Muscle of leg (tissue), 11 donors: Measurements from ENCODE around the gene KIF25. TPM values are rescaled to one million over a fixed set of nuclear protein-coding genes. Genes with fewer than 3 reads are reported as not detected.

Source experiments
- DNase-seq: peaks from one replicate; pipeline ENCODE4 v3.0.0; 2013
- H3K27ac ChIP-seq: one replicate; pipeline ENCODE4 v1.5.1; 2013; ENCODE audit warnings: mild to moderate bottlenecking, low read length, control low read depth
- H3K27me3 ChIP-seq: one replicate; pipeline ENCODE4 v1.6.1; 2013; ENCODE audit warnings: low read length; ENCODE audit not compliant: control insufficient read depth, insufficient read depth
- H3K36me3 ChIP-seq: one replicate; pipeline ENCODE4 v1.6.1; 2013; ENCODE audit warnings: low read length; ENCODE audit not compliant: control insufficient read depth, insufficient read depth
- H3K4me1 ChIP-seq: one replicate; pipeline ENCODE4 v1.6.1; 2013; ENCODE audit warnings: low read length; ENCODE audit not compliant: control insufficient read depth, insufficient read depth
- H3K4me3 ChIP-seq: one replicate; pipeline ENCODE4 v1.5.1; 2013; ENCODE audit warnings: low read length, control low read depth
- H3K9me3 ChIP-seq: replicated peaks from 2 replicates; pipeline ENCODE4 v1.6.1; 2013; ENCODE audit warnings: low read depth, low read length; ENCODE audit not compliant: control insufficient read depth
- whole genome bisulfite sequencing: methylation state at CpG from one replicate; pipeline ENCODE4 v1.1.5; 2013; ENCODE audit warnings: missing lambda C conversion rate; ENCODE audit not compliant: insufficient coverage; 5-methylcytosine and 5-hydroxymethylcytosine counted together
- polyA plus RNA-seq, 8 donors: library from polyadenylated mRNA; unstranded; fragments of 120-200 nt; gene quantifications; one replicate each; pipeline versions ENCODE4 v1.2.1 to v1.2.3, GENCODE V29; 2013; ENCODE audit warnings: inconsistent platforms in 1 of 8, low replicate concordance in 1 of 8; ENCODE audit not compliant: insufficient read length in 8 of 8, insufficient read depth in 1 of 8
- total RNA-seq: library from RNA; stranded (reverse); fragments of 120-200 nt; gene quantifications from one replicate; pipeline ENCODE4 v1.2.4, GENCODE V29; 2013

The KIF25 gene
- total and polyA plus RNA-seq, 9 donors: 0.24 to 1.8 (median 0.69) TPM

DNA sequence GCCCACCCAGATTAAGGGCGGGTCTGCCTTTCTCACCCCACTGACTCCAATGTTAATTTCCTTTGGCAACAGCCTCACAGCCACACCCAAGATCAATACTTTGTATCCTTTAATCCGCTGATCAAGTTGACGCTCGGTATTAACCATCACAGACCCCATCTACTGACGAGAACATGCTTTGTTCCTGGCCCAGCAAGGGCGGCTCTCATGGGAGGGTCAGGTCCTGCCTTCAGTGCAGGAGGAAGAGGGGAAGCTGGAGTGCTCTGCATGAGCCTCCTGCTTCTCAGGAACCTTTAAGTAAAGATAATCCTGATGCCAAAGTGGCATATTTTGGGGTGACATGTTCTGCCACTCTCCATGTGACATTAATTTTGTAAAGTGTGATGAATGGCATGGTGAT, 8.3 kb downstream of the KIF25 start:
- Histone ChIP-seq H3K27me3 (no peaks in the 10 kb centered on the region), H3K9me3 (peaks cover 3% of the 10 kb centered on the region), H3K27ac (no peak overlapping the region), H3K4me3 (no peak overlapping the region), H3K4me1 (peaks cover 2% of the 10 kb centered on the region), H3K36me3 (no peaks in the 10 kb centered on the region)
- DNase-seq: no peak
- WGBS: 94% methylated on average over 1 of the region's 6 CpGs

DNA sequence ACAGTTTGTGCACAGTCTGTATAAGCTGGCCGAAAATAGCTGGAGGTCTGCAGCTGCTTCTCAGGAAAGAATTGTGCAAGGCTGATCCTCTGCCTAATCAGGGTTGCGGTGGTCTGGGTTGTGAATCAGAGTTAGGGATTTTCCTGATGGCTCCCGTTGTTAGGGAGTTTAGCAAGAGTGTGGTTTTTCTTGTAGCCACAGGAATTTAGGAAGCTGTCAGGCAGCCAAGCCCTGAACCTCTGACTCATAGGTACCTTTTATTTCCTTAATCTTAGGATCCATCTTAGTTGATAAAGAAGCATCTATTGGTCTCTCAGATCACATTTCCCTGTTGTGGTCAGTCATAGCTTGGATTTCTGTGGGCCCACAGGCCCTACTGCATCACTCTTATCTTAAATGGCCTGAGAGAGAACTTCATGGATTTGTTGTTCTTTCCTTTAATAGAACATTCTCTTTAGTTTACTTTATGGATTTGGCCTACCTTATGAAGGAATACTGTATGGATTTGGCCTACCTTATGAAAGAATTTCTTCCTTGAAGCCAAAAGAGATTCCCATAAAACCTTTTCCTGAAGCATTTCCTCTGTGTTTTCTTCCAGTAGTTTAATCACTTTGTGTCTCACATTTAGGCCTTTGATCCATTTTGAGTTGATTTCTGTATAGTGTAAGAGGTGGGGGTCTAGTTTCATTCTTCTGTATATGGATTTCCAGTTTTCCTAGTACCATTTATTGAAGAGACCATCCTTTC, 10.3 kb downstream of the KIF25 start:
- WGBS: 54% methylated on average over 3 of the region's 3 CpGs
- Histone ChIP-seq H3K9me3 (peaks cover 18% of the 10 kb centered on the region), H3K4me1 (peaks cover 2% of the 10 kb centered on the region), H3K4me3 (no peak overlapping the region), H3K27ac (no peak overlapping the region), H3K36me3 (no peaks in the 10 kb centered on the region), H3K27me3 (no peaks in the 10 kb centered on the region)
- DNase-seq: no peak

DNA sequence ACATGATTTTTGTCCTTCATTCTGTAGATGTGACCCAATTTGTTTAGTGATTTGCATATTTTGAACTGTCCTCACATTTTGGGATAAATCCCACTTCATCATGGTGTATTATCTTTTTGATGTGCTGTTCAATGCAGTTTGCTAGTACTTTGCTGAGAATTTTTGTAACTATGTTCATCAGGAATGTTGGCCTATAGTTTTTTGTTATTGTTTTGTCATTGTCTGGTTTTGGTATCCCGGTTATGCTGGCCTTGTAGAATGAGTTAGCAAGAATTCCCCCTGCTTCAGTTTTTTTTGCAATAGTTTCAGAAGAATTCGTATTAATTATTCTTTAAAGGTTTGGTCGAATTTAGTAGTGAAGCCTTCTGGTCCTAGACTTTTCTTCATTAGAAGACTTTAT, 11.9 kb downstream of the KIF25 start:
- Histone ChIP-seq H3K4me1 (peaks cover 2% of the 10 kb centered on the region), H3K27ac (no peak overlapping the region), H3K36me3 (no peaks in the 10 kb centered on the region), H3K4me3 (no peak overlapping the region), H3K9me3 (peaks cover 18% of the 10 kb centered on the region), H3K27me3 (no peaks in the 10 kb centered on the region)
- 80% methylated on average over 1 of the region's 3 CpGs for WGBS
- no peak for DNase-seq

DNA sequence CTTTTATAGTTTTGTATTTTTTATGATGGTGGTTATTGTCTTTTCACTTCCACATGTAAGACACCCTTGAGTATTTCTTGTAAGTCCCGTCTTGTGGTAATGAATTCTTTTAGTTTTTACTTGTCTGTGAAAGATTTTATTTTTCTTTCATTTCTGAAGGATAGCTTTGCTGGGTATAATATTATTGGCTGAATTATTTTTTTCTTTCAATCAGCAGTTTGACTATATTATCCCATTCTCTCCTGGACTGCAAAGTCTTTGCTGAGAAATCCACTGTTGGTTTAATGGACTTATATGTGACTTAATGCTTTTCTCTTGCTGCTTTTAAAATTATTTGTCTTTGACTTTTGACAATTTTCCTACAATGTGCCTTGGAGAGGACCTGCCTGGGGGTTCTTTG, 13.8 kb downstream of the KIF25 start:
- Histone ChIP-seq H3K27me3 (no peaks in the 10 kb centered on the region), H3K36me3 (no peaks in the 10 kb centered on the region)
- no CpG with 5 or more reads among the region's 1 CpG for WGBS

DNA sequence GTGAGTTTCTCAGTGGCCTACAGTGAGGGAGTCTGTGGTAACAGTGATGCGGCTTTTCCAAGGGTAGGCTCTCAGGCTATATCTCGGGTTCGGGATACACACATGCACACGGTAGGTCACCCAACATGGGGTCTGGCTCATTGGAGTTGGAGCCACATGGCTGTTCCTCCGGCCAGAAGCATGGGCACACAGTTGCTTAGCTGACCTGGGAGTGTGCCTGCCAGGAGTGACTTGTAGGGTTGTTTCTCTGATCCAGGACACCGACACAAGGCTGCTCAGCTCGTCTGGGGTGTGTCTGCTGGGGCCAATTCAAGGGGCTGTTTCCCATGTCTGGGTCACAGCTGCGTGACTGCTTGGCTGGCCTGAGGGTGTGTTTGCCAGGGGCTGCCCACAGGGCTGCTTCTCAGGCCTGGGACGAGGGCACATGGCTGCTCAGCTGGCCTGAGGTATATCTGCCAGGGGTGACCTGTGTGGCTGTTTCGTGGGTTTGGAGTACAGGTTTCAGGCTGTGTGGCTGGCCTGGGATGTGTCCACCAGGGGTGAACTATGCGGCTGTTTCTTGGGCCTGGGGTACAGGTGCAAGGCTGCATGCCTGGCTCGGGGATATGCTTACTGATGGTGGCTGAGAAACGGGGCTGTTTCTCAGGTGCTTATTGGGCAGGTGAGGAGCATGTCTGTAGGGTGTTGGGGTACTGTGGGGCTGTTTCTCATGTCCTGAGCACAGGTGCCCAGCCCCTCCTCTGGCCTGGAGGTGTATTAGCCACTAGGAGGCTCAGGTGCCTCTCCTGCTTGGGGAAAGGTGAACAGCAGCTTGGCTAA, 15.2 kb downstream of the KIF25 start:
- Histone ChIP-seq H3K27ac (no peak overlapping the region), H3K4me1 (peaks cover 17% of the 10 kb centered on the region), H3K4me3 (no peak overlapping the region), H3K9me3 (peaks cover 18% of the 10 kb centered on the region), H3K27me3 (no peaks in the 10 kb centered on the region), H3K36me3 (no peaks in the 10 kb centered on the region)
- WGBS: 83% methylated on average over 13 of the region's 13 CpGs
- no peak for DNase-seq

More for the DNA sequence above, 13.8 kb downstream of the KIF25 start:
- peaks cover 11% of the 10 kb centered on the region for H3K4me1 ChIP-seq
- H3K27ac ChIP-seq: no peak overlapping the region
- peaks cover 18% of the 10 kb centered on the region for H3K9me3 ChIP-seq
- H3K4me3 ChIP-seq: no peak overlapping the region
- no peak for DNase-seq

DNA sequence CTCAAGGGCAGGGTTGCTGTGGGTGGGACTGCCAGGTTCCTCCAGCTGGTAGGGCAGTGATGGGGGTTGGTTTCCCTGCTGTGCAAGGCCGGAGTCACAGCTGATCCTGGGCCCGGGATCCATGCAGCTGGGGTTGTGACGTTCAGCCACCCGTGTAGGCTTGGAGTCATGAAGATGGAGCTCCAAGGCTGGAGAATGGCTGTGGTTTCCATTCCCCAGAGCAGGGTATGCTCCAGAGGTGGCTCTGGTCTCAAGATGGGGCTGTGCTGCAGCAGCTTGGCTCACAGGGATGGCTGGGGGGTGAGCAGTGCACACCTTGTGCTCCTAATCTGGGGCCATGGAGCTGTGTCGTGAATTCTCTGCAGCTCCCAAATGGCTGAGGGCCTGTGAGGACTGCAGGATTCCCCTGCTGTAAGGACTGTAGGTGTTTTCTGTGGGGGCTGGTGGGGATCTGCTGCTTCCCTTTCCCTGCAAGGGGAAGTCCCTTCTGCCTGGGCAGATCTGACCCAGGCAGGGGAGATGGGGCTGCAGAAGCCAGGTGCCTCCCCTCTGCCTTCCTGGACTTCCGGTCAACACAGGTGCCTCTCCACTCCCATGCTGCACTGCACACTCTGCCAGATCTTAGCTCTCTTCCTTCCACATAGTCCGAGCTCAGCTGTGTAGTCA, 15.9 kb downstream of the KIF25 start:
- no peaks in the 10 kb centered on the region for H3K36me3 ChIP-seq
- H3K4me1 ChIP-seq: peaks cover 17% of the 10 kb centered on the region
- peaks cover 18% of the 10 kb centered on the region for H3K9me3 ChIP-seq
- H3K27ac ChIP-seq: no peak overlapping the region
- DNase-seq: no peak
- no peak overlapping the region for H3K4me3 ChIP-seq
- 71% methylated on average over 7 of the region's 7 CpGs for WGBS
- H3K27me3 ChIP-seq: no peaks in the 10 kb centered on the region

DNA sequence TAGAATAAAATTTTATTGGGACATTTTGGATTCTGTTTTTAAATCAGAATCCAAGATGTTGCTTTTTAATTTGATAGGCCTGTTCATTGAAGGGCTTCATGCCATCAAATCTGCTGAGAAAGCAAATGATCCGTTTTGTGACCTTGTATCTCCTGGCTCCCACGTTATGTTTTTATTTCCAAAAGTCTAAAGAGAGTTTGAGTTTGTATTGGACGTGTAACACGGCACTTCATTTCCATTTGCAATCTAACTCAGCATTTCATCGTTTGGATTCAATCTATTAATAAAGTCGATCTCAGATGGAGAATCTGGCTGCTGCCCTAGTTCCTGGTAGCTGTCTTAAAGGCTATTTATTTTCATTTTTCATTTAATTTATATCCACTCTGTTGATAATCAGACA, 17.0 kb downstream of the KIF25 start:
- no CpG with 5 or more reads among the region's 6 CpGs for WGBS

DNA sequence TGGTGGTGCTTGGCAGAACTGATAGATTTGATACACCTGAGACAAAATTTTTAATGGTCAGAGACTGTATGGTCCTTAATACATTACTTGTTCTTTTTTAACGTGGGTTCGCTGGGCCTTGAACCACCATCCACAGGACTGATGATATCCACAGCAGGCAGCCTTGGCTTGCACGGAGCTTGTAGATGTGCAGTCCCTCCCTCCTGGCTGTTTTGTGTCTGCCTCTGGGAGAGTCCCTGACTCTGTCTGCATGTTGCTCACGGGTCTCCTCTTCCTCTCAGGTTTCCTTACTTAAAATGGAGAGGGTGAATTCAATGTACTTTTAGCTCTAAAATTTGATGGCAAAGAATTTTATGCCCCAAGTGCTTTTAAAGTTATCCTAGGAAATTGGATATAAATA, 17.5 kb downstream of the KIF25 start:
- DNase-seq: peak; percentile 69
- H3K27me3 ChIP-seq: no peaks in the 10 kb centered on the region
- peaks cover 17% of the 10 kb centered on the region for H3K4me1 ChIP-seq
- 37% methylated on average over 3 of the region's 4 CpGs for WGBS
- H3K27ac ChIP-seq: no peak overlapping the region
- H3K4me3 ChIP-seq: no peak overlapping the region
- H3K36me3 ChIP-seq: no peaks in the 10 kb centered on the region
- H3K9me3 ChIP-seq: peaks cover 16% of the 10 kb centered on the region

More for the DNA sequence above, 17.0 kb downstream of the KIF25 start:
- no peaks in the 10 kb centered on the region for H3K36me3 ChIP-seq
- H3K4me1 ChIP-seq: peaks cover 17% of the 10 kb centered on the region
- DNase-seq: peak; percentile 92
- H3K9me3 ChIP-seq: peaks cover 16% of the 10 kb centered on the region
- no peak overlapping the region for H3K4me3 ChIP-seq
- no peak overlapping the region for H3K27ac ChIP-seq
- H3K27me3 ChIP-seq: no peaks in the 10 kb centered on the region

DNA sequence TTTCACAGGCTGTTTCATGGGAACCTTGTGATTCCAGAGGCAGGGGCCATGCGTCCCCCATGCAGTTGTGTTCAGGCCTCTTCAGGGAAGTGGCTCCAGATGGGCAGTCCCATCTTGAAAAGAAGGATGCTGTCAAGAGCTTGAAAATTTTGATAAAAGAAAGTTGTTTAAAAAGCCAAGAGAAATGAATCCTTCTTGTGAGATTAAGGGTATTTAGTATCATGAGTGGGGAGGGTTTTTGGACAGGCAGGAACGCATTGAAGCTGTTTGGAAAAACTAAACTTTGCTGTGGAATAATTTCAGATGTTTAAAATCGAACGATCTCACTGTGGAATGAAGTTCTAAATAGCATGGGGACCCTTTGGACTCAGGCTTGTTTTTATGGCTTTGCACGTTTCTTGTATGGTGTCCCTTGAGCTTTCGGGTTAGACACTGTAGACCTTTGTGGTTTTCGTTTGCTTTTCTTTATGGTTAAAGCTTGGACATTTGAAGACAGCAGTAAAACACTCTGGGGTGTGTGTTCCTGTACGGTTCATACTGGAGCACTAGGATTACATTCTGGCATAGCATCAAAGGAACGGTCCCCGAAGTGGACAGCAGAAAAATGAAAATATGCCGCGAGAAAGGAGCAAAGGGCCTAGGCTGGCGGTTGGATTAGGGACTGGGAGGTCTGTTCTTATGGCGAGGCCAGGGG, 18.2 kb downstream of the KIF25 start:
- peak; percentile 74 for DNase-seq
- no peaks in the 10 kb centered on the region for H3K36me3 ChIP-seq
- peaks cover 16% of the 10 kb centered on the region for H3K9me3 ChIP-seq
- no peak overlapping the region for H3K4me3 ChIP-seq
- no peak overlapping the region for H3K27ac ChIP-seq
- WGBS: 22% methylated on average over 14 of the region's 14 CpGs
- peaks cover 17% of the 10 kb centered on the region for H3K4me1 ChIP-seq
- no peaks in the 10 kb centered on the region for H3K27me3 ChIP-seq
